GM13976 (cell line): ENCODE data around the gene PTPRG.
A peak's percentile ranks its signal among the peaks of the same experiment; 100 is the strongest.
"Not testable (repeated sequence)": the region's sequence is repeated elsewhere in the genome, so short reads cannot be mapped to it uniquely, and the experiment has no call there.

Source experiments
- DNase-seq: peaks from one replicate; pipeline ENCODE4 v3.0.0; 2012; ENCODE audit warnings: low spot score
- in situ Hi-C: fragments of 300-500 bp; cut with MboI; formaldehyde crosslinking; loops from one replicate; pipeline ENCODE4 v1.12.0; 2022; ENCODE audit warnings: low sequenced_read_pairs, mixed read lengths, inconsistent platforms; ENCODE audit not compliant: unreplicated experiment
- TF ChIP-seq, protein P1 (sequence below): IDR thresholded peaks from 2 replicates; pipeline ENCODE4 v1.5.1; 2012; ENCODE audit warnings: borderline replicate concordance, mild to moderate bottlenecking; ENCODE audit not compliant: insufficient read depth; ENCODE audit errors: extremely low read depth, missing control alignments, control extremely low read depth

Gene PTPRG

DNA sequence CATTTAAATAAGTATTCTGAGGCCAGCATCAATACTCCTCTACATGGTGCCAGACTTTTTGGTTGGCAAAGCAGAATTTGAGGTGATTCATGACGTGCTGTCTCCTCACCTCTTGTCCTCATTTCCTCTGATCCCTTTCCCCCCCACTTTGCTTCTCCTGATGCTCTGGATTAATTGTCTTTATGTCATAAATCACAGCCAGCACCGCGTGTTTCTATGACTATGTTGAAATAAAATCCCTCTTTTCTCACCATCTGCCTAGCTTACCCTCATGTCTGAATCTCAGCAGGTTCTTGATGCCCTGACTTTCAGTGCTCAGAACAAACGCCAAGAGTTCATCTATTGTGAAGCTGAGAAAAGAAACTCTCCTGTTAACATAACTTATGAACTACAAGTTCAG lies 19.7 kb upstream of the PTPRG start:
- in situ Hi-C loops: no loop called here
- no peak for DNase-seq
- TF ChIP-seq, protein P1, sequence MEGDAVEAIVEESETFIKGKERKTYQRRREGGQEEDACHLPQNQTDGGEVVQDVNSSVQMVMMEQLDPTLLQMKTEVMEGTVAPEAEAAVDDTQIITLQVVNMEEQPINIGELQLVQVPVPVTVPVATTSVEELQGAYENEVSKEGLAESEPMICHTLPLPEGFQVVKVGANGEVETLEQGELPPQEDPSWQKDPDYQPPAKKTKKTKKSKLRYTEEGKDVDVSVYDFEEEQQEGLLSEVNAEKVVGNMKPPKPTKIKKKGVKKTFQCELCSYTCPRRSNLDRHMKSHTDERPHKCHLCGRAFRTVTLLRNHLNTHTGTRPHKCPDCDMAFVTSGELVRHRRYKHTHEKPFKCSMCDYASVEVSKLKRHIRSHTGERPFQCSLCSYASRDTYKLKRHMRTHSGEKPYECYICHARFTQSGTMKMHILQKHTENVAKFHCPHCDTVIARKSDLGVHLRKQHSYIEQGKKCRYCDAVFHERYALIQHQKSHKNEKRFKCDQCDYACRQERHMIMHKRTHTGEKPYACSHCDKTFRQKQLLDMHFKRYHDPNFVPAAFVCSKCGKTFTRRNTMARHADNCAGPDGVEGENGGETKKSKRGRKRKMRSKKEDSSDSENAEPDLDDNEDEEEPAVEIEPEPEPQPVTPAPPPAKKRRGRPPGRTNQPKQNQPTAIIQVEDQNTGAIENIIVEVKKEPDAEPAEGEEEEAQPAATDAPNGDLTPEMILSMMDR: no peak

GRCh38 chr3:61545716-61546115 lies 15.7 kb upstream of the PTPRG start:
- TF ChIP-seq, protein P1: no peak
- no peak for DNase-seq
- in situ Hi-C loops: no loop called here

GRCh38 chr3:61547625-61548024 lies 13.7 kb upstream of the PTPRG start:
- TF ChIP-seq, protein P1: no peak
- in situ Hi-C loops: no loop called here
- no peak for DNase-seq

DNA sequence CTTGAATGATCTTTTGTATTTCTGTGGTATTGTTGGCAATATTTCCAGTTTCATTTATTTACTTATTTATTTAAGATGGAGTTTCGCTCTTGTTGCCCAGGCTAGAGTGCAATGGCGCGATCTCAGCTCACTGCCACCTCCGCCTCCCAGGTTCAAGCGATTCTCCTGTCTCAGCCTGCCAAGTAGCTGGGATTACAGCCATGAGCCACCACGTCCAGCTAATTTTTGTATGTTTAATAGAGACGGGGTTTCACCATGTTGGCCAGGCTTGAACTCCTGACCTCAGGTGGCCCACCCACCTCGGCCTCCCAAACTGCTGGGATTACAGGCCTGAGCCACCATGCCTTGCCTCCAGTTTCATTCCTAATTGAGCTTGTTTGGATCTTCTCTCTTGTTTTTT lies 8.7 kb upstream of the PTPRG start:
- in situ Hi-C loops, DNase-seq: not testable (repeated sequence)

DNA sequence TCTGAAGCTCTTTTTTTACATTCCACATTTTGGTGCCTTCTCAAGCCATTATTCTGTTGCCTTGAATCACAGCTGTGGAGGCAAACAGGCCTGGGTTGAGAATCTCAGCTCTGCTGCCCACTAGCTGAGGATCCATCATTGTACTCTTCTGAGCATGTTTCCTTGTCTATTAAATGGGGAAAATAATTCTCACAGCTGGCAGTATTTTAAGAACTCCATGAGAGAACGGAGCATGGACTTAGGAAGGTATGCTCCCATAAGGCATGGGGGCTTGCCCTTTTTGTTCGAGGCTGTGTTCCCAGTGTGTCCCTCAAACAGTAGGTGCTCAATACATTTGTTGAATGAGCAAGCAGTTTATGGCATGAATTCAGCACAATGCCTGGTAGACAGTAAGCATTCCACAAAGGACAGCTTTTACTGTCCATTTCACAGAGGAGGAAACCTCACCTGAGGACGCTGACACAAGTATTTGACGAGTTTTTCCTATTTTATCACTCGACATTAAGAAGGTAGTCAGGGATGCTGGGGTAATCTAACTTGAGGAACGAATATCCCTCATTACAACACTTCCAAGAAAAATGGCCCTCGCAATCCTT lies 2.1 kb upstream of the PTPRG start:
- in situ Hi-C loops: no loop called here
- DNase-seq: no peak

DNA sequence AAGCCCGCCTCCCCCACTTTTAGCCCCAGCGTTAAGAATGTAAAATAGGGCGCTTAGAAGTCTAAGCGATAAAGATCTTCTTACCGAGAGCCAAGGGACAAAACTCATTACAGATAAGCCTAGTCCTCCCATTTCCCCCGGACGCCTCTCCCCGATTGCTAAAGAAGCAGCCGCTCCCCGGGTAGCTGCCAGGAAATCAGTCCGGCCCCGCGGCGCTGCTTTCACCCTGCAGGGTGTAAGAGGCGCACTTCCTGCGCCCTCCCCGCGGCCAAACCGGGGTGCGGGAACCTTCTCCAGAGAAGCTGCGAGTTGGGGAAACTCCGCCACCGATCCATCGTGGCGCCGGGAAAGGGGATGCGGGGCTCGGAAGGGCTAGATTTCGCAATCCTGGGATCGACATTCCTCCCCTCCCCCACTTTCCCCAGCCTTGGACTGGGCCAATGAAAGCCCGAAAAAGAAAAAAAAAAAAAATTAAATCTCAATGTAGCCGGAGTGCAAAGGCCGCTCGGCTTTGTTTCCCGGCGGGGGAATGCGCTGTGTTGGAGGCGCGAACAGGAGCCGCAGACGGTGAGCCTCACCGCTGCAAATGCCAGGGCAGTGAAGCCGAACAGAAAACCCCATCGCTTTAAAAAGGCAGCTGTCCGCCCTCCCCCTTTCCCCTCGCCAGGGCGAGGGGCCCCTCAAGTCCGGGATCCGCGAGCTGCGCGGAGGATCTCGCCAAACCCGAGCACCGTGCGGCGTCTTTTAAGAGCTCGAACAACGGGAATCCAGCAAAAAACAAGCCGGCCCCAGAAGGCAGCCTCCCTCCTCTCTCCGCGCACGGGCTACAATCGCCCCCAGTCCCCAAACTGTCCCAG lies 626 bp upstream of the PTPRG start:
- in situ Hi-C loops: no loop called here
- peak; percentile 64 for DNase-seq
- TF ChIP-seq, protein P1: no peak

More for the DNA sequence above, 2.1 kb upstream of the PTPRG start:
- TF ChIP-seq, protein P1: no peak

DNA sequence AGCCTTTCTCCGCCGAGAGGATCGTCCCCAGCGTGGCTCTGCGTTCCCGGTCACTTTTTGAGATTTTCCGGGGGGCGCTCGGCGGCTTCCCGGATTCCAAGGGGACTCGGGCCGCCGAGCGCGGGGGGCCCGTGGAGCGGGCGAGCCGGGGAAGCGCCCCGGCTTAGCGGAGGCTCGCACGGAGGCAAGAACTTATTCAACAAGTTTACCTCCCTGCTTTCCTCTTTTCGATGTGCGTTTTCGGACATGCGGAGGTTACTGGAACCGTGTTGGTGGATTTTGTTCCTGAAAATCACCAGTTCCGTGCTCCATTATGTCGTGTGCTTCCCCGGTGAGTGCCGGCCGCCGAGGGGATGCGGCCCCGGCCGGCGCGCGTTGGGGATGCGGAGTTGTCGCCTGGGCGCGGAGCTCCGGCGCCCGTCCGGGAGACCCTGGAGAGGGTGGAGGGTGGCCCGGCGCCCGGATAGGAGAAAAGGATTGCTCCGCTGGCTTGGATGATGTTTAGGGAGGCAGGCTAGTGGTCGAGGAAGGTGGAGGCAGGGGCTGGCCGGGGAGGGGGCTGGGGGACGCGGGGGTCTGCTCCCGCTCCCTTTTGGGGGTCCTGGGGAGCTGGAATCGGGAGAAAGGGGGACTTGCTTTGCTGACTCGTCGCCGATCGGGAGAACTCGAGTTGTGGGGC lies 810 bp downstream of the PTPRG start:
- in situ Hi-C loops: no loop called here
- DNase-seq: peak; percentile 46
- TF ChIP-seq, protein P1: no peak
